ENCODE data around the gene MS4A5.

DNA sequence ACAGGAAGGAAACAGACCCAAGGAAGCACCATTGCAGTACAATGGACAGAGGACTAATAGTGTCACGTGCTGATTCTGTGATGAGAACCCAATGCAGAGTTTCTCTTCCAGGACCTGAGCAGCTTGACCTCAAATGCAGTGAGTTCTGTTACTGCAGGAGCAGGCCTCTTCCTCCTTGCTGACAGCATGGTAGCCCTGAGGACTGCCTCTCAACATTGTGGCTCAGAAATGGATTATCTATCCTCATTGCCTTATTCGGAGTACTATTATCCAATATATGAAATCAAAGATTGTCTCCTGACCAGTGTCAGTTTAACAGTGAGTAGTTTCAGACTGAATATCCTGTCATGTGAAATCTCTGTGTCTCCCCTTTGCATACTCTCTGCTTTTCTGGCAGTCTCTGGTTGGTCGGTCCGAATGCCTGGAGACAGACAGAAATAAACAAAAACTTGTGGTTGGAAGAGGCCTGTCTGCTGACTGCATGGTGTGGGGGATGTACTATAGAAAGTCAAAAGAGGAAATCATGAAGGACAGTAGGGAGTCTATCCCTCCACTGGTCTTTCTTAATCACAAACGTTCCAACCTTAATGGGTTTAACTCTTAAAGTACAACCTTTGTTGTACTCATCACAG, 40.0 kb upstream of the MS4A5 start:
- TF ChIP-seq TARDBP (IDR thresholded peaks at IDR 0.05) (no peak), CTBP1 (IDR thresholded peaks at IDR 0.05; ENCODE audit: borderline replicate concordance) (no peak), ARNT (IDR thresholded peaks at IDR 0.05) (no peak), SP1 (IDR thresholded peaks at IDR 0.05) (no peak), HDGF (IDR thresholded peaks at IDR 0.05; ENCODE audit: borderline replicate concordance) (no peak), BHLHE40 (IDR thresholded peaks at IDR 0.05; ENCODE audit: borderline replicate concordance) (no peak), NFRKB (IDR thresholded peaks at IDR 0.05) (no peak), ZNF384 (IDR thresholded peaks at IDR 0.05) (no peak)
